PC-9 (cell line): Measurements from ENCODE around the gene EFS. TPM values are rescaled to one million over a fixed set of nuclear protein-coding genes. Genes with fewer than 3 reads are reported as not detected.

Experiments used
- BruUV-seq: library from RNA; stranded (reverse); fragments of 400-500 nt; replicated peaks from 2 replicates; lab custom pipeline; 2021; lab: Mats Ljungman, UMichigan
- CTCF ChIA-PET: fragments of 300-600 bp; sonication (Branson Sonifier 250); formaldehyde crosslinking; loops from one replicate; lab custom pipeline; 2022; ENCODE audit warnings: antibody characterized with exemption; lab: Charles Lee
- POLR2A ChIA-PET: fragments of 300-600 bp; sonication (Branson Sonifier 250); formaldehyde crosslinking; loops from one replicate; lab custom pipeline; 2022; ENCODE audit warnings: antibody characterized with exemption; ENCODE audit not compliant: unreplicated experiment; lab: Charles Lee
- DNase-seq, 2 experiments: peaks; one replicate each; pipeline versions ENCODE4 v3.0.0 to v3.0.0-alpha.2; 2015 to 2022; ENCODE audit warnings: mixed read lengths in 1 of 2
- H2AFZ ChIP-seq: fragments of 200-600 bp; sonication (generic); 2 replicates; pipeline ENCODE4 v1.8.1; 2017; ENCODE audit warnings: antibody characterized with exemption
- H3F3A ChIP-seq: fragments of 200-600 bp; sonication (generic); 2 replicates; pipeline ENCODE4 v1.8.1; 2017; ENCODE audit warnings: antibody characterized with exemption, mild to moderate bottlenecking, low read depth; ENCODE audit not compliant: insufficient read depth
- H3K27ac ChIP-seq: fragments of 200-600 bp; sonication (generic); 2 replicates; pipeline ENCODE4 v1.6.1; 2016; ENCODE audit warnings: mixed run types
- H3K27me3 ChIP-seq: fragments of 200-600 bp; sonication (generic); 2 replicates; pipeline ENCODE4 v1.6.1; 2016; ENCODE audit warnings: low read depth, mixed run types; ENCODE audit not compliant: insufficient read depth
- H3K36me3 ChIP-seq: fragments of 200-600 bp; sonication (generic); 2 replicates; pipeline ENCODE4 v1.6.1; 2016; ENCODE audit warnings: low read depth, mixed run types
- H3K4me1 ChIP-seq: fragments of 200-600 bp; sonication (generic); replicated peaks from 2 replicates; pipeline ENCODE4 v1.6.1; 2016; ENCODE audit warnings: mixed run types; ENCODE audit not compliant: insufficient read depth
- H3K4me2 ChIP-seq: fragments of 200-600 bp; sonication (generic); 2 replicates; pipeline ENCODE4 v1.6.1; 2017; ENCODE audit warnings: mixed run types
- H3K4me3 ChIP-seq: fragments of 200-600 bp; sonication (generic); 2 replicates; pipeline ENCODE4 v1.6.1; 2016; ENCODE audit warnings: mixed run types
- H3K79me2 ChIP-seq: fragments of 200-600 bp; sonication (generic); 2 replicates; pipeline ENCODE4 v1.6.1; 2017; ENCODE audit warnings: low read depth, mixed run types
- H3K9me2 ChIP-seq: fragments of 200-600 bp; sonication (generic); 2 replicates; pipeline ENCODE4 v1.8.1; 2017; ENCODE audit warnings: mild to moderate bottlenecking; ENCODE audit not compliant: insufficient read depth
- H3K9me3 ChIP-seq: fragments of 200-600 bp; sonication (generic); 2 replicates; pipeline ENCODE4 v1.8.1; 2016; ENCODE audit warnings: low read depth; ENCODE audit not compliant: insufficient read depth
- H4K20me1 ChIP-seq: fragments of 200-600 bp; sonication (generic); 2 replicates; pipeline ENCODE4 v1.8.1; 2017; ENCODE audit not compliant: insufficient read depth
- CTCF ChIP-seq: fragments of 200-600 bp; sonication (generic); conservative IDR thresholded peaks from 2 replicates; pipeline ENCODE4 v1.6.1; 2017; ENCODE audit warnings: mixed run types, antibody characterized with exemption, mild to moderate bottlenecking, moderate library complexity
- EZH2 ChIP-seq: fragments of 200-600 bp; sonication (generic); IDR thresholded peaks from 2 replicates; pipeline ENCODE4 v1.8.0; 2017; ENCODE audit warnings: antibody characterized with exemption, low read depth
- intact Hi-C: fragments of 100-400 bp; cut with micrococcal nuclease; formaldehyde crosslinking; loops from one replicate; pipeline ENCODE4 v1.10.0; 2022; ENCODE audit not compliant: unreplicated experiment
- total RNA-seq: library from RNA; stranded (reverse); gene quantifications from 2 replicates; pipeline ENCODE4 v1.2.3, GENCODE V29; 2021

The EFS gene
- total RNA-seq, 1 experiment from 2014 or later: not detected

GRCh38 chr14:23362200-23362599 is 2.8 kb downstream of the EFS start:
- Histone ChIP-seq H3K27ac (no peak overlapping the region), H3K9me2 (no peaks in the 10 kb centered on the region), H3K4me2 (no peak overlapping the region), H3K36me3 (no peaks in the 10 kb centered on the region), H2AFZ (no peak overlapping the region), H3K4me1 (no peaks in the 10 kb centered on the region), H4K20me1 (no peaks in the 10 kb centered on the region), H3K4me3 (no peak overlapping the region), H3F3A (no peaks in the 10 kb centered on the region), H3K79me2 (no peaks in the 10 kb centered on the region), H3K9me3 (no peaks in the 10 kb centered on the region), H3K27me3 (peaks cover 64% of the 10 kb centered on the region)
- intact Hi-C loops: no loop called here
- DNase-seq: no peak
- POLR2A ChIA-PET: no interaction called here
- no TSS peak for BruUV-seq
- TF ChIP-seq EZH2 (no peak), CTCF (no peak)
- CTCF ChIA-PET: no interaction called here

- no peak overlapping the region for H3K4me3 ChIP-seq
- no peak overlapping the region for H3K4me2 ChIP-seq
- no peaks in the 10 kb centered on the region for H4K20me1 ChIP-seq
- no peaks in the 10 kb centered on the region for H3F3A ChIP-seq
- H3K9me3 ChIP-seq: no peaks in the 10 kb centered on the region
- no peaks in the 10 kb centered on the region for H3K79me2 ChIP-seq
- DNase-seq: no peak
- ChIA-PET POLR2A (no interaction called here), CTCF (no interaction called here)
- no peak overlapping the region for H3K27ac ChIP-seq
- peaks cover 63% of the 10 kb centered on the region for H3K27me3 ChIP-seq
- H3K36me3 ChIP-seq: no peaks in the 10 kb centered on the region
- TF ChIP-seq EZH2: no peak
- H3K9me2 ChIP-seq: no peaks in the 10 kb centered on the region
- no TSS peak for BruUV-seq
- H2AFZ ChIP-seq: no peak overlapping the region
- intact Hi-C loops: no loop called here
- no peaks in the 10 kb centered on the region for H3K4me1 ChIP-seq
Measured at GRCh38 chr14:23361763-23362162, 3.2 kb downstream of the EFS start.

- DNase-seq: no peak
- no peak overlapping the region for H3K4me3 ChIP-seq
- H3F3A ChIP-seq: no peaks in the 10 kb centered on the region
- no peaks in the 10 kb centered on the region for H3K4me1 ChIP-seq
- no peak overlapping the region for H3K27ac ChIP-seq
- no peaks in the 10 kb centered on the region for H3K9me2 ChIP-seq
- no peaks in the 10 kb centered on the region for H3K36me3 ChIP-seq
- peaks cover 66% of the 10 kb centered on the region for H3K27me3 ChIP-seq
- BruUV-seq: no TSS peak
- CTCF ChIA-PET: no interaction called here
- POLR2A ChIA-PET: no interaction called here
- TF ChIP-seq EZH2 (no peak), CTCF (no peak)
- no peak overlapping the region for H2AFZ ChIP-seq
- intact Hi-C loops: no loop called here
- no peaks in the 10 kb centered on the region for H4K20me1 ChIP-seq
- no peaks in the 10 kb centered on the region for H3K79me2 ChIP-seq
- no peak overlapping the region for H3K4me2 ChIP-seq
- no peaks in the 10 kb centered on the region for H3K9me3 ChIP-seq
Measured at GRCh38 chr14:23361320-23361719, 3.7 kb downstream of the EFS start.

- Histone ChIP-seq H3K27me3 (peaks cover 74% of the 10 kb centered on the region), H4K20me1 (no peaks in the 10 kb centered on the region), H3K4me3 (no peak overlapping the region), H3K27ac (no peak overlapping the region), H3F3A (no peaks in the 10 kb centered on the region), H3K4me2 (no peak overlapping the region), H3K79me2 (no peaks in the 10 kb centered on the region), H3K9me3 (no peaks in the 10 kb centered on the region), H3K9me2 (no peaks in the 10 kb centered on the region), H2AFZ (no peak overlapping the region), H3K36me3 (no peaks in the 10 kb centered on the region), H3K4me1 (no peaks in the 10 kb centered on the region)
- CTCF ChIA-PET: no interaction called here
- BruUV-seq: no TSS peak
- intact Hi-C loops: no loop called here
- DNase-seq: no peak
- POLR2A ChIA-PET: no interaction called here
- TF ChIP-seq CTCF (no peak), EZH2 (no peak)
Measured at GRCh38 chr14:23360496-23360895, 4.5 kb downstream of the EFS start.
